Stimulated activated CD8-positive, alpha-beta memory T cell treated with anti-CD3 and anti-CD28 coated beads, Interleukin-4, amount 100 ng/mL, for 24 hours (primary cell): ENCODE measurements around the gene MYH13.
A peak's percentile ranks its signal among the peaks of the same experiment; 100 is the strongest.

ENCODE experiments used
- DNase-seq: peaks from one replicate; pipeline ENCODE4 v3.0.0-alpha.2; 2020; ENCODE audit warnings: low read depth

The MYH13 gene

GRCh38 chr17:10344816-10345215 is 28.0 kb downstream of the MYH13 start:
- DNase-seq, result no peak

DNA sequence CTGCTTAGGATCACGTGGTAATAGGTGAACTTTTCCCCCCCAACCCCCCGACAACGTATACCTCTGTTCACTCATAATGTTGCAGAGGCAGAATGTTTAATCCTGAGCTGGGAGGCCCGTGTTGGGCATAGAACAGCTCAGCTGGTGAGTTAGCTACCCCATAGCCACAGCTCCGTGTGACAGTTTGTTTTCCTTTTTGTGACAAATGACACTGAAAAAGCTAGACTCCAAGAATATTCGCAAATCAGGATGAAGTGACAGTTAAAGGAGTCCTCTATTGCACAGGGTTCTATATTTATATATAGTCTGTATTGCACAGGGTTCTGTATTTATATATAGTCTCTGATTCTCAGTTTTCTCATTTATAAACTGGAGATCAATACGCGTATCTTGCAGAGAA is 33.8 kb downstream of the MYH13 start:
- no peak for DNase-seq

- DNase-seq, result no peak
Observed at GRCh38 chr17:10337976-10338375, 34.8 kb downstream of the MYH13 start.

DNA sequence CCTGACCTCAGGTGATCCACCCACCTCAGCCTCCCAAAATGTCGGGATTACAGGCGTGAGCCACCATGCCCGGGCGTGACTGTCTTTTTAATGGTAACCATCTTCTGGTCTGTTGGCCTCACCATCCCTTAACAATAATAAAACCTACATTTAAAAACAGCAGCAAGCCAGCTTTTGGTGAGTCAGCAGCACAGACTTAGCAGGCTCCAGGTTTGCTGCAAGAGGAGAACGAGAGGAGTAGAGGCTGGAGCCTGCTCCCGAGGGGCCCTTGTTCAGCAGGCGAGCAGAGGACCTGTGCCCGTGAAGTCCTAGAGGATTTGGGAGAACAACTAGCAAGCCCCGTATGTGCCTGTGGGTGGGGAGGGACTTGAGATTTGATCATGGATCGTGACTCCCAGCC is 35.7 kb downstream of the MYH13 start:
- no peak for DNase-seq

DNA sequence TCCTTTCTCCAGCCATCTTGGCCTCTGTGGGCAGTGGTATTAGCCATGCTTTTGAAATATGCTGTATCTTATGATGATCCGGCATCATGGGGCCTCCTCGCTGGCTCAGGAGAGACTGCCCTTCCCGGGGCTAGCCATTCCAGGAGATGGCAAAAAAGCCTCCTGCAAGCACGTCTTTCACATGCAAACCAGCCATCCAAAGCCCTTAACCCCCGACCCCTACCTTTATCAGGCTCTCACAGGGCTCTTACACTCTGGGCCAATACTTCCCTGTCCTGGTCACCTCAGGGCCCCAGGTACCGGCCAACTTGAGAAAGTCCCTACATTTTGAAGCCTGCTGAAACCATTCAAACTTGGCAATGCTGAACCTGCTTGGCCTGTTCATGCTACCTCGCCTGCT is 36.4 kb downstream of the MYH13 start:
- DNase-seq, result no peak

DNA sequence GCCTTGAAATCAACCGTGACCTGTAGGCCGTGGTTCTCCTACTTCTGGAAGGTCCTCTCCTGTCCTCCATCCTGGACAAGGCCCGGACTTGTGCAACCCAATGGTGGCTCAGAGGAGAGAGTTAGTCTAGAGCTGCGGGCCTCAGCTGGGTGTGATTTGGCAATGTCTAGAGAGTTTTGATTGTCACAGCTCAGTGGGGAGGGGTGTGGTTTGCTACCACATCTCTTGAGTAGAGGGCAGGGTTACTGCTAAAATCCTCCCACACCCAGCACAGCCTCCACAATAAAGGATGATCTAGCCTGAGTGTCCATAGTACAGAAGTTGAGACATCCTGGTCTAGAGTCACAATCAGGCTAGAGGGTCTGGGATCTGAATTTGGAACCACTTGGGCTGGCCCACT is 40.3 kb downstream of the MYH13 start:
- no peak for DNase-seq

GRCh38 chr17:10328971-10329923 is 43.6 kb downstream of the MYH13 start:
- no peak for DNase-seq

- no peak for DNase-seq
Observed at GRCh38 chr17:10328206-10328605, 44.6 kb downstream of the MYH13 start.

DNA sequence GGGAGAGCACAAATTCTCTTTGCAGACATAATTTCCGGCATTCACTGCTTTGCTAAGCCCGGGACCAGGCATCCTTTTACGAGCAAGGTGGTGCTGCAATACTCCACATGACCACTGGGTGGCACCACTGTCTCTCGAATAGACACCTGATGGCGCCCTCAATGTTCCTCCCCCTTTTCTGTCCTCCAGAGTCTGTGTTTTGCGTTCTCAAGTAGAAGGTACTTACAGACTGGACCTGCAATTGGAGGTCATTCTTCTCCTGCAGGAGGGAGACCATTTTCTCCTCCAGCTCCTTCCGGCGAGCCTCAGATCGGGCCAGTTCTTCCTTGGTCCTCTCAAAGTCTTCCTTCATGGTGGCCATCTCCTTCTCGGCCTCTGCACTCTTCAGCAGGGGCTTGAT is 45.2 kb downstream of the MYH13 start:
- peak; percentile 68 for DNase-seq

DNA sequence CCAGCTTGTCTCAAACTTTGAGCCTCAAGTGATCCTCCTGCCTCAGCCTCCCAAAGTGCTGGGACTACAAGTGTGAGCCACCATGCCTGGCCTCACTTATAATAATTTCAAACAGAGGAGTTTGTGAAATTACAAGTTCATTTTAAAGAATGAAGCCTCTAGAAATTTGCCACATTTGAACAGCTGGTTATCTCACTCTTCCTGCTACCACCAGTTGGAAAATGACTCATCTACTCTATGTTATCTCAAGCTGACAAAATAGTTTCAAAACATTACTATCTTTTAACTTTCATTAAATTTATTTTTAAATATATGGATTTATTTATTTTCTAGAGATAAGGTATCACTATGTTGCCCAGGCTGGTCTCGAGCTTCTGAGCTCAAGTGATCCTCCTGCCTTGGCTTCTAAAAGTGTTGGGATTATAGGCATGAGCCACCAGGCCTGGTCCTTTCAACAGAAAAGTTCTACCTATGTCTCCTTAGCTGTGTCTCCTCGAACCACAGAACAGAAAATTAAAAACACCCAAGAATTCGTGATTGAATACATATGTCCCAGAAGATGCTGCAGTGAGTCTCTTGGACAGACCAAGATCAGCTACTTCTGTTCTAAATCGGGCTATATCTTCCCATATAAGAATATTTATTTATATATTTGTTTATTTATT is 47.6 kb downstream of the MYH13 start:
- no peak for DNase-seq

- DNase-seq, result no peak
Observed at GRCh38 chr17:10323812-10324610, 48.8 kb downstream of the MYH13 start.

GRCh38 chr17:10318535-10318934 is 54.3 kb downstream of the MYH13 start:
- no peak for DNase-seq

DNA sequence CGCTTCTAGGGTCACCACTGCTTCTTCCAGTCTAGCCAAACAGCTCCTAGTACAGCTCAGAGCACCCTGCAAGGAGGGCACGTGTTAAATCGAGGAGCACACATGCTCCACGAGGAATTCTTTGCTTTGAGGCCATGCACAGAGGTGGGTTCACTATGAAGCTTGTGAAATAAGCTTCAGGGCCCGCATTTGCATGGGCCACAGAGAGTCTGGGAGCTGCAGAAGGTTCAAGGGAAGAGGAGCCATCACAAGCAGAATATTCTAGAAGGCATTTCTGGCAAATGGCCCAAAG is 55.3 kb downstream of the MYH13 start:
- DNase-seq, result no peak

DNA sequence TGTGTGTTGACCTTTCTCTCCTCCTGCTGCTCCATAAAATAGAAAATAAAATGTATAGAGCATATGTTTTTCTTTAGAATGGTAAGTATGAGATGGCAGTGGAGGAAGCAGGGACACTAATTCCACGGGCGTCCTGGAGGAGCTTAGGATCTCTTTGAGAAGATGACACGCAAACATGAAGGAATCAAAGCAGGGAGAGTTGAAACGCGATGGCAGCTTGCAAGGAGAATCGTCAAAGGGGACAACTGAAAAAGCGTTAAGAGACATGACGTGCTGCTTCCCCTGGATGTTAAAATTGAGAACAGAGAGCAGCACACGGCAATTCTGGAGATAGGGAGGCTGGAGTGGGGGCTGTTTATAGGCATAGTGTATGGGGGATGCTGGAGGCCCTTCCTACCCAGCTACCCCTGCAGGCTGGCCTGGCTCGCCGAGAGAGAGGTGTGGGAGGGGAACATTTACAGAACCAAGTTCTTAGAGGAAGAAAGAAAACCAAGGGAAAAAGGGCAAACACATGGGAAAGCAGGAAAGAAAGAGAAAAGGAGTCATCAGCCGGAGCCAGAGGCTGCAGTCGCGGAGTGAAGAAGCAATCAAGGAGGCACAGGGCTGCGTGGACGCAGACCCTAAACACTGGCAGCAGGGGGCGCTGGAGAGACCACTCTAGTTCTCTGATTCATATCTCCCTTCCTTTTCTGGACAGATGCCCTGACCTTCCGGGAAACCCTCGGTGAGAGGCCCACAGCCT is 55.8 kb downstream of the MYH13 start:
- no peak for DNase-seq

DNA sequence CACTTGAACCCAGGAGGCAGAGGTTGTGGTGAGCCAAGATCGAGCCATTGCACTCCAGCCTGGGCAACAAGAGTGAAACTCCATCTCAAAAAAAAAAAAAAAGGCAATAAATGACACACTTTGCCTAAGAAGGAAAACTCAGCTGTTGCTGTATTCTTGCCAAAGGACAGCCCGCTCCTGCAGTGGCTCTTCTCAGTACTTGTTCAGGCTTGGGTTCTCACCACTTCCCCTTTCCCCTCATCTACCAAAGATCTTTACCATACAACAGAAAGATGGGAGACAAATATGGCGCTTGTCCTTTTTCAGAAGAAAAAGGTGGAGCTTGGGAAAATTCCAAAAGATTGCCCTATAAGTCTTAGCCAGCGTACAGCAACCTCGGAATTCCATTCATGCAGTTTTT is 58.5 kb downstream of the MYH13 start:
- no peak for DNase-seq

GRCh38 chr17:10313037-10313672 is 59.7 kb downstream of the MYH13 start:
- no peak for DNase-seq

DNA sequence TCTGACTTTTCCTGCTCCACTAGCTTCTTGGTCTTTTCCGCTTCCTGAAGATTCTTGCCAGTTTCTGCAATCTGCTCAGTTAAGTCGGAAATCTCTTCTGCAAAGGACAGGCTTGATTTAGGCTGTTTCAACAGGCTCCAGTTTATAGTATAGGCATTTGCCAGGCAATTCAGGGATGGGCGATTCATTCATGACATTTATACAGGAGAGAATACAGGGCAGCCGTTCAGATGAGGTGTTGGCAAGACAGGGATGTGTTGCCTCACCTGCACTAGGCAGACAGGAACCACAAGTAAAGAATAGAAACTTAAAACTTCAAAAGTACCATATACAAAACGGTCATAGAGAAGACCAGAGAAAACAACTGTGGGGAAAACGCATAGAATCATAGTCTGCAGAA is 61.7 kb downstream of the MYH13 start:
- no peak for DNase-seq

- no peak for DNase-seq
Observed at GRCh38 chr17:10309003-10309974, 63.5 kb downstream of the MYH13 start.

DNA sequence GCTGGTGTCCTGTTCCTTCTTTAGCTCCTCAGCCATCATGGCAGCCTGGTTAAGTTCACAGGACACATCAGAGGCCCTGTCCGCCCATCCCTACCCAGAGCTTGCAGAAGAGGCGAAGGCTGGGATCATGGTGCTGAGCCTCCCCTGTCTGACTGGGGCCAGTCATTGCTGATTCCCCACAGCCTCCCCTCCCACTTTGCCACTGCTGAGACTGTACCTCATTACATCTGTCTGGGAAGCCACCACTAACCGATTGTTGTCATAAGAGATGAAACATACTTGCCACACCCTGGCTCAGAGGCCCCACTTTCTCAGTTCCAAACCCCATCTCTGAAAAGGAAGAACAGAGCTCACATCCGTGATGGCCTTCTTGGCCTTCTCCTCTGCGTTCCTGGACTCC is 66.2 kb downstream of the MYH13 start:
- no peak for DNase-seq

DNA sequence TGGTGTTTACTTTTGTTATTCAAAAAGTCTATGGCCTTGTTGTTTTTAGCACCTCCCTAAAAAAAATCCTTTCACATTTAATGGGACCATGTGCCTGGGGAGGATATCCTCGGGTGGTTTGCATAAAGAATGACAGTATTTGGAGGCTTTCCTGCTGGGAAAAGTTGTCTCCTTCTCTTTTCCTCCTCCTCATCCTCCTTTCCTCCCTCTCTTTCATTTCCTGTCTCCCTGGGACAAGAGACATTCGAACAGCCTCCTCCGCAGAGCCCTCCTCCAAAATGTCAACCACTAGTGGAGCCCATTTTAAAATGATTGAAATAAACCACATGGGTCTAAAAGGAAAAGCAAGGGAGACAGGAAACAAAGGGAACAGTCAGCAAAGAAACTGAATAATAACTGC is 67.4 kb downstream of the MYH13 start:
- no peak for DNase-seq
